IPS DF 19.7 (cell line): ENCODE results near the gene DMAP1.
"Not testable (repeated sequence)": the region's sequence is repeated elsewhere in the genome, so short reads cannot be mapped to it uniquely, and the experiment has no call there.

Experiments used
- DNase-seq: peaks from one replicate; pipeline ENCODE4 v3.0.0-alpha.2; 2013; ENCODE audit warnings: low read depth, low spot score

The DMAP1 gene

GRCh38 chr1:44213222-44214112 is at the start of gene DMAP1:
Gene DMAP1 (plus strand): TSS chr1:44213471. CDS start chr1:44213754, 283 bp downstream.
- peak; percentile 50 for DNase-seq

DNA sequence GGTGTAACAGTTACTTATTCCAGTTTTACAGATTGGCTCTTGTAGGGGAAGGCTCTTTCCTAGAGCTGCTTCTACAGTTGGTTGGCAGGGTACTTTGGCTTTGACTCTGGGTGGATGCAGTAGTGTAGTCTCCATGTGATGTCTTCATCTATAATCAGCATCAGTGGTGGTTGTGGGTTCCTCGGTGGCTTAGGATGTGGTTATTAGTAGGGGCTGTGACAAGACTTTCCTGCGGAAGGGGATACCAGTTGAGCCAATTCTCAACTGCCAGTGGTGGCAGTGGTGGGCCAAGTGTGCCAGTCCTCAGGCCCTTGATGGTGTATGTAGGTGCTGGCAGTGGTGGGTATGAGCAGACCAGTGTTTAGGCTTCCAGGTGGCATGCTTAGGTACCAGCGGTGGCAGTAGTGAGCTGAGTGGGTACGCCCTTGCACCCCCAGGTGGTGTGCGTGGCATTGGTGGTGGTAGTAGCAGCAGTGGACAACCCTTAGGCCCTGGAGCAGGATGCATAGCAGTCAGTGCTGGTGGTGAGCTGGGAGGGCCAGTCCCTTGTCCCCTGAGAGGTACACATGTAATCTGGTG is 44.7 kb upstream of the DMAP1 start:
- DNase-seq: no peak

GRCh38 chr1:44170281-44170823 is 42.9 kb upstream of the DMAP1 start:
- DNase-seq: no peak

DNA sequence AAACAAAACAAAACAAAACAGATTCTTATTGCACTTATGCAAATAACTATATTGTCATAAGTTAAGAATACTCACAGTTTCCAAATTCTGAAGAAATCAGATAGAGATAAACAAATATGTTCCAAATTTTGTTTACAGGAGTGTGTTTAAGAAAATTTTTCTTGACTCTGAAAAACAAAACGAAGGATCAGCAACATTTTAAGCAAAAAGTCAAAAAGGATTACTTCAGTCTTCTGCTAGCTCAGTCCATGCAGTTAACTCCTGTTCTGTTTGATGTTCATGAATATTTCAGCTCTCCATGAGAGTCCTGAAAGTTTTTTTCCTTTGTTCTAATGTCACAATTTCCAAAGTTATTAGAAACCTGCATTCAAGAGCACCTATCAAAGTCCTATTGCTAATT is 38.6 kb upstream of the DMAP1 start:
- DNase-seq: no peak

DNA sequence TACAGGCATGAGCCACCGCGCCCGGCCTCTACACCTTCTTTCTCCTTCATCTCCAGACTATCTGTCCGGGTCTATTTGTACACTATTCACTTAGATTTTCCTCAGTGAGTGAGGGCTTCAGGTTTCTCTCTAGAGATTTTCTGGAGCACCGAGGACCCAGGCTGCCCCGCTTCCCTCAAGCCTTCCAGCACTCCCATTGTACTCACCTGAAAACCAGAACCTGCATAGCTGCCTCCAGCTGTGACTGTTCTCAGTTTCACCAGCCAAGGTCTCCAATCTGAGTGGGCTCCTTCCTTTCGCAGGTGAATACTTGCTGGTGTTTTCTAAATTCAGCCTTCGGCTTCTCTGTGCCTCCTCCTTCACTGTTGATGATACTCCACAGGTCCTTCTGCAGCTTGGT is 12.9 kb upstream of the DMAP1 start:
- no peak for DNase-seq

DNA sequence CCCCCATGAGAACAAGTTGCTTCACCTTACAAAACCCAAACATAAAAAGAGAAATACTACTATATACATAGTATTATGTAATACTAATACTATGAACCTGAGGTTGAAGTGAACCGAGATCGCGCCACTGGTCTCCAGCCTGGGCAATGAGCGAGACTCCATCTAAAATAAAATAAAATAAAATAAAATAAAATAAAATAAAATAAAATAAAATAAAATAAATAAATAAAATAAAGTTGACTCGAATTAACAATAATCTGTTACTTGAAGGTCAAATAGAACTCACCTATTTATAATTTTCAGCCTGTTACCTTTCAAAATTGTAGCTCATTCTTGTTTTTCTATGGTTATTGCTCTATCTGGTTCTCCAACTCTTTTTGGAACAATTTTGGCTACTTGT is 6.7 kb upstream of the DMAP1 start:
- DNase-seq: not testable (repeated sequence)

GRCh38 chr1:44208226-44208625 is 5.0 kb upstream of the DMAP1 start:
- DNase-seq: no peak

DNA sequence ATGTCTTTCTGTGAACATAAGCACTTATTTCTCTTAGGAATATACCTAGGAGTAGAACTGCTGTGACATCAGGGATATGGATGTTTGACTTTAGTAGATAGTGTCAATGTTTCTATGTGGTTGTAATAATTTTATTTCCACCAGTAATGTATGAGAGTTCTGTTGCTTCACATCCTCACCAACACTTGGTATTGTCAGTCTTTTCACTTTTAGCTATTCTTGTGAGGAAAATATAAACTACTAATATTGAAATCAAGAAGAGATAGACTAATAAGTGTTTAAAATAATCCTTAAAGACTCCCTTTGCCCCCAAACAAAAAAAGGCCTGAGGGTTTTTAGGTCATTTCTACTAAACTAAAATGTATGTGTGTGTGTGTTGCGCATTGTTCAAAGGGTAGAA is 2.7 kb upstream of the DMAP1 start:
- DNase-seq: no peak

DNA sequence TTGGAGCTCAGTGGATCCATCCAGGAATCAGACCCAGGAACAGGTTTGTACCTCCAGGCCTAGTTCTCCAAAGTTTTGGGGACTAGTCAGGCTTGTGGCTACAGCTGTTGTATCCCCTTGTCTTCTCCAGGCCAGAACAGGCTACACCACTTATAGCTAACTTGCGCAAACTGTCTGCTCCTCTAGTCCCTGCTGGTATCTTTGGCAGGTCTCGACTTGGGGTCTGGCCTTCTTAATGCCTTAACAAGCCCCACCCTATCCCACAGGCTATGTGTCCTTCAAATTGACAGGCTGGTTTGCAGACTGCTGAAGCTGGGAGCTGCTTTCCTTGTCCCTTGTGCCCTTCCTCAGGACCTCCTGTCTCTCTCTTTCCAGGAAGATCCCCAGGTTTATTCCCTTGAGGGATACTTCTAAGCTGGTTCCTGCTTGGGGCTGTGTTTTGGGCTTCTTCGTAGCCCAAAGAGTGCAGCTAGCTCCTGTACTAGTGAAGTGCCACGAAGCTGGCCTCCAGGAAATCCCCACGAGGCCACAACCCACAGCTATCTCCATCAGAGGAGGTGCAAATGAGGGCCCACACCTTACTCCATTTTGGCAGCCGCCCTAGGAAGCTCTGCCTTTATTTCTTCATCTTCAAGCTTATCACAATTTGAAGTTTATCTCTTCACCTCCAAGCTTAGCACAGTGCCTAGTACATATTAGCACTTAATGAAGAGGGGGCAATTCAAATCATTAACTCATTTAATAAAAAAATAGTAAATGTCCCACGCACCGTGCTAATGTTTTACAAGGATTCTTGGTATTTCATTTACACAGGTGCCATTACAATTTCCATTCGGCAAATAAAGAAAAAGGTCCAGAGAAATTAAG is 683 bp upstream of the DMAP1 start:
- DNase-seq: no peak

DNA sequence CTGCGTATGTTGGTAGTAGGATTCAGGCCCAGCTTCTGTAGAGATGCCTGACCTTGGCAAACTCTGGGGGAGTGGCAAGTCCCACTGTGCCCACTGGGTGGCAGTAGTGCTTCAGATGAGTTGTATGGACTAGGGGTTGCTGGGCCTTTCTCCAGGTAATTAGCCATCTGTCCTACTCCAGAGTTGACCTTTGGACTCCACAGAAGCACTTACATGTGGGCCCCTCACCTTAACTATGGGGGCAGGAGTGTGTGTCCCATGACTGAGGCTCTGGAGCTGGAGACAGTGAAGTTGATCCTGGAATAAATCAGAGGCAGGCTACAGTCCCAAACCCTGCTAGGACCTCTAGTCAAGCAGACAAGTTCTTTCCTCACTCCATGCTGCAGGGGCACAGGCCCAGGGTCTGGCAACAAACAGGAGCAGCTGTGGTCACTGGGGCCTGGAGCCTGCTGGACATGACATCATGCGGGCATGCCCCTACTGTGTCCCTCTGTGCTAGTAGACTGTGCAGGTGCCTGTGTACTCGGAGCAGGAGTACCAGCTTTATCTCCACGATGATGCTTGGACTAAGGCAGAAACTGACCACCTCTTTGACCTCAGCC is 4.6 kb downstream of the DMAP1 start:
- peak; percentile 38 for DNase-seq

GRCh38 chr1:44218503-44219300 is 5.4 kb downstream of the DMAP1 start:
- DNase-seq: no peak

DNA sequence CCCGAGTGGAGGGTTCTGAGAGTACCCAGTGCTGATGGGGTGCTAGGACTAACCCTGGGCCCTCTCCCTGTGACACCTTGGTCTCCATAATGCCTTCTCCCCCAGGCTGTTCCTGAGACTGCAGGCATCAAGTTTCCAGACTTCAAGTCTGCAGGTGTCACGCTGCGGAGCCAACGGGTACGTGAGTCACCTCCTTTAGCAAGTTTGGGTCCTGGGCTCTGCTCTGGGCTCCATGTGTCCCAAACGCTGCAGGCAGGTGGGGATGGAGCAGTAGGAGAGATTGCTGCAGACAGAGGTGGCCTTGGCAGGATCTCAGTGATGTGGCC is 6.0 kb downstream of the DMAP1 start:
- DNase-seq: no peak

DNA sequence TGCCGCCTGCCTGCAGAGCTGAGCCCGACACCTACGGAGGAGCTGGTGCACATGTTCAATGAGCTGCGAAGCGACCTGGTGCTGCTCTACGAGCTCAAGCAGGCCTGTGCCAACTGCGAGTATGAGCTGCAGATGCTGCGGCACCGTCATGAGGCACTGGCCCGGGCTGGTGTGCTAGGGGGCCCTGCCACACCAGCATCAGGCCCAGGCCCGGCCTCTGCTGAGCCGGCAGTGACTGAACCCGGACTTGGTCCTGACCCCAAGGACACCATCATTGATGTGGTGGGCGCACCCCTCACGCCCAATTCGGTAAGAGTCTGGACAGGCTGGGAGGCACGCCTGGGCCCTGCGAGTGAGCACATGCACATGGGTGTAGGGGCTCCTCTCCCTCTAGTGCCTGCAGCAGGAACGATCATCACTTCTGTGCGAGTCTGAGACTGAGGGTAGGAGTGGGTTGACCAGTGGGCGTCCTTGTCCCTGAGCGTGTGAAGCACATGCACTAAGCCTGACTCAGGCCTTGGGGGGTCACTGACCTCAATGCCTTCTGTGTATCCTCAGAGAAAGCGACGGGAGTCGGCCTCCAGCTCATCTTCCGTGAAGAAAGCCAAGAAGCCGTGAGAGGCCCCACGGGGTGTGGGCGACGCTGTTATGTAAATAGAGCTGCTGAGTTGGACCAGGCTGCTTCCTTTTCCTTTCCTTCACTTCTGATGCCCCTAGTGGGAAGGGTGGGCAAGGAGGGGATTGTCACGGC is 6.9 kb downstream of the DMAP1 start:
- no peak for DNase-seq

GRCh38 chr1:44220755-44221154 is 7.5 kb downstream of the DMAP1 start:
- DNase-seq: no peak

GRCh38 chr1:44221769-44222168 is 8.5 kb downstream of the DMAP1 start:
- DNase-seq: no peak

- no peak for DNase-seq
Observed at GRCh38 chr1:44222397-44223186, 9.3 kb downstream of the DMAP1 start.

DNA sequence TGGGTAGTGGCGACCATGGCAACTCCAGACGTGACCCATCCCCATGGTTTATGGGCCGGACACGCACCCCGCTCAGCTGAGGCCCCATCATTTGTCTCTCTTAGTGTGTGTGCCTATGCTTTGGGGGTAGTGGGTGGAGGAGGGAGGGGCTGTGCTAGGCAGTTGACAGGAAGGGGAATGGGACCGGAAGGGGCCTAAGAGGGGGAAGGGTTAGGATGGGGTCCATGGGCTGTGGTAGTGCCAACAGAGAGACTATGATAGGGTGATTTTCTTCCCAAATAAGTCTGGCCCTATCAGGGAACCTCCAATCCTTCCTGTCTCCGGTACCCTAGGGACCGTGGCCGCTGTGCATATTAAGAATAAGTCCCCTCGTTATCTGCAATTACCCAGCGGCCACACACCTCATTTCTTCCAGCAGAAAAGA is 9.9 kb downstream of the DMAP1 start:
- no peak for DNase-seq

DNA sequence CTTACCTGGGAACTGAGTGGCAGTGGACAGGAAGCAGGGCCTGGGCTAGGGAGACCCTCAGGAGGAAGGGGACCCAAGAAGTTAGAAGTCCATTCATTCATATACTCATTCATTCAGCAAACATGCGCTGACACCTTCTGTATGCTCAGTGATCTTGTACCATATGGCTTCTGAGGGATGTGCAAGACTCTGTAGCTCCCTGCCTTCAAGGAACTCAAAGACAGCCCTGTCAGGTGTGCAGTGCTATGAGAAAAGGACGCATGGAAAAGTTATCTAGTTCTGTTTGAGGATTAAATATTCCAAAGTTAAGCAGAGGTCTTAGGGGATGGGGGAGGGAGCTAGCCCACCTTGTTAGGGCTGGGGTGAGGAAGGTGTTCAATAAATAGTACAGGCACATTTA is 12.5 kb downstream of the DMAP1 start:
- DNase-seq: no peak

DNA sequence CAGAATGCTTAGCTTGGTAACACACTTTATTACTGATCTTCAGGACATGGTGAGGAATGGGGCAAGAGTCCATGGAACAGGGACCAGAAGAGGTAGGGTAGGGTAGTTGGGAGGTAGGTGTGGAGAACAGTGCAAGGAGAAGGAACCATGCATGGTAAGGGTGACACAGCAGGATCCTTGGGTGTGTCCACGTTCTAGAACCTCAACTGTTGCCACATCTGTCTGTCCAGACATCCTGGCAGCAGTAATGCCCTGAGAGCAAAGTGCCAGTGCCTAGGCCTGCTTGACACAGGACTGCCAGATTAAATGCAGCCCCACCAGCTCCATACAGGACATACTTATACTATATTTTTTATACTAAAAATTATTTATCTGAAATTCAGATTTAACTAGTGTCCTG is 13.9 kb downstream of the DMAP1 start:
- no peak for DNase-seq
